Right atrium auricular region (tissue), 2 donors: Measurements from ENCODE around the gene PALM2AKAP2. TPM values are rescaled to one million over a fixed set of nuclear protein-coding genes. Genes with fewer than 3 reads are reported as not detected.

Experiments
- DNase-seq: peaks from one replicate; pipeline ENCODE4 v3.0.0-alpha.2; 2019; ENCODE audit warnings: low spot score
- H3K27ac ChIP-seq, 2 donors: fragments of 200-600 bp; sonication (generic); 1 replicate in 1 of 2; 2 replicates in 1 of 2; pipeline ENCODE4 v1.5.1; 2016 to 2019
- H3K27me3 ChIP-seq, 2 donors: fragments of 200-600 bp; sonication (generic); one replicate each; pipeline versions ENCODE4 v1.5.1 to v1.6.0; 2017 to 2019
- H3K36me3 ChIP-seq: fragments of 200-600 bp; sonication (generic); one replicate; pipeline ENCODE4 v1.5.1; 2016
- H3K4me1 ChIP-seq, 2 donors: fragments of 200-600 bp; sonication (generic); one replicate each; pipeline versions ENCODE4 v1.5.1 to v1.6.0; 2017 to 2019
- H3K4me3 ChIP-seq, 2 donors: fragments of 200-600 bp; sonication (generic); 1 replicate in 1 of 2; 2 replicates in 1 of 2; pipeline ENCODE4 v1.5.1; 2017 to 2019; ENCODE audit warnings: mild to moderate bottlenecking in 1 of 2, moderate library complexity in 1 of 2
- H3K9me3 ChIP-seq, 2 donors: fragments of 200-600 bp; sonication (generic); one replicate each; pipeline ENCODE4 v1.5.1; 2019
- CTCF ChIP-seq, 2 donors: fragments of 200-600 bp; sonication (generic); IDR thresholded peaks; one replicate each; pipeline ENCODE4 v1.5.1; 2019; ENCODE audit warnings: antibody characterized with exemption in 2 of 2
- total RNA-seq, 2 donors: library from RNA; depleted of rRNA; stranded (reverse); fragments of >200 nt; gene quantifications; one replicate each; pipeline ENCODE4 v1.1.0, GENCODE V29; 2016

The PALM2AKAP2 gene
- total RNA-seq, 2 donors from 2014 or later, result 56.6 to 61.1 TPM

DNA sequence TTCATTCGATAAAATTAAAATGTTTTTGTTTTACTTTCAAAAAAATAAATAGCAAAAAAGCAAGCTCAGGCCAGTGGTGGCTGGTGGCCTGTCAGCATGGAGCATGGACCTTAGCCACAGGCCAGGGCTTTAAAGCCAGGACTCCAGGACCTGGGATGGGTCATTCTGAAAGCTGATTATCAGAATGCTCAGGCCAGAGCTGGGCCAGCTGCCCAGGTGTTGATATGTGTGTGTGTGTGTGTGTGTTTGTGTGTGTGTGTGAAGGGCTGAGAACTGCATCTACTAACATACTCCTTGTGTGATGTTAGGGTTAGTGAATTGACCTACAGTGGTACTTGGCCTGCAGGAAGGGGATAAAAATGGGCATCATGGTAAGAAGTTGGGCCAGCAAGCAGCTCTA lies 21.5 kb downstream of the PALM2AKAP2 start:
- Histone ChIP-seq H3K4me1 (peaks cover 0 to 67% of the 10 kb centered on the region in 2 donors), H3K4me3 (no peak overlapping the region), H3K36me3 (no peaks in the 10 kb centered on the region), H3K27me3 (no peaks in the 10 kb centered on the region), H3K9me3 (no peaks in the 10 kb centered on the region), H3K27ac (no peak overlapping the region)
- no peak for DNase-seq
- no peak for TF ChIP-seq CTCF (IDR thresholded peaks at IDR 0.05)

GRCh38 chr9:109802491-109802890 lies 22.5 kb downstream of the PALM2AKAP2 start:
- H3K27ac ChIP-seq, result no peak overlapping the region

GRCh38 chr9:109805050-109805449 lies 25.1 kb downstream of the PALM2AKAP2 start:
- no peak for DNase-seq
- H3K27ac ChIP-seq, result peak overlapping the region; percentile 66
- H3K4me1 ChIP-seq, result peaks cover 0 to 60% of the 10 kb centered on the region in 2 donors

More at GRCh38 chr9:109802491-109802890, 22.5 kb downstream of the PALM2AKAP2 start:
- no peaks in the 10 kb centered on the region for H3K27me3 ChIP-seq
- peaks cover 0 to 76% of the 10 kb centered on the region in 2 donors for H3K4me1 ChIP-seq
- no peak for DNase-seq
- no peaks in the 10 kb centered on the region for H3K9me3 ChIP-seq
- no peak for TF ChIP-seq CTCF (IDR thresholded peaks at IDR 0.05)
- H3K36me3 ChIP-seq, result no peaks in the 10 kb centered on the region
- no peak overlapping the region for H3K4me3 ChIP-seq

DNA sequence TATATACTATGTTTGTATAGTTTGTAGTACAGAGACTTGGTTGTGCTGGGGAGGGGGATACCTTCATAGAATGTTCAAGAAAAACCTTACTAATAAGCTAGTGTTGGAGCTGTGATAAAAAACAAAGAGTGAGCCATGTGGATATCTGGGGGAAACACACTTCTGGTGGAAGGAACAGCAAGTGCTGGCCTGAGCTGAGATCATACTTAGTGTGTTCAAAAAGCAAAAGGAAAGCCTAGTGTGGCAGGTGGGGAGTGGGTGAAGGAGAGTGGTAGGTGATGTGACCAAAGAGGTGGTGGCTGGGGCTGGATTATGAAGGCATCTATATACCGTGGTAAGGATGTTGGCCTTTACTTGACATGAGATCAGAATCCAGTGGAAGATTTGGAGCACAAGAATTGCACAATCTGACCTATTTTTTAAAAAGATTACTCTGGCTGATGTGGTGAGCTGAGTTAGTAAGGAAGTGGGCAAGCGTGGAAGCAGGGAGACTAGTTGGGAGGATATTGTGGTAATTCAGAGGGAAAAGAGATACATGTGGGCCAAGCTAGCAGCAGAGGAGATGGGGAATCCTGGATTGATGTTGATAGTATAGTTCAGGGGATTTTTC lies 26.6 kb downstream of the PALM2AKAP2 start:
- H3K36me3 ChIP-seq, result no peaks in the 10 kb centered on the region
- H3K4me3 ChIP-seq, result no peak overlapping the region
- H3K27ac ChIP-seq, result peak overlapping the region; percentile 66
- H3K4me1 ChIP-seq, result peaks cover 0 to 44% of the 10 kb centered on the region in 2 donors
- no peaks in the 10 kb centered on the region for H3K27me3 ChIP-seq
- no peak for TF ChIP-seq CTCF (IDR thresholded peaks at IDR 0.05)
- no peak for DNase-seq
- no peaks in the 10 kb centered on the region for H3K9me3 ChIP-seq

More at GRCh38 chr9:109805050-109805449, 25.1 kb downstream of the PALM2AKAP2 start:
- Histone ChIP-seq H3K4me3 (no peak overlapping the region), H3K36me3 (no peaks in the 10 kb centered on the region), H3K9me3 (no peaks in the 10 kb centered on the region), H3K27me3 (no peaks in the 10 kb centered on the region)
- TF ChIP-seq CTCF (IDR thresholded peaks at IDR 0.05), result no peak

DNA sequence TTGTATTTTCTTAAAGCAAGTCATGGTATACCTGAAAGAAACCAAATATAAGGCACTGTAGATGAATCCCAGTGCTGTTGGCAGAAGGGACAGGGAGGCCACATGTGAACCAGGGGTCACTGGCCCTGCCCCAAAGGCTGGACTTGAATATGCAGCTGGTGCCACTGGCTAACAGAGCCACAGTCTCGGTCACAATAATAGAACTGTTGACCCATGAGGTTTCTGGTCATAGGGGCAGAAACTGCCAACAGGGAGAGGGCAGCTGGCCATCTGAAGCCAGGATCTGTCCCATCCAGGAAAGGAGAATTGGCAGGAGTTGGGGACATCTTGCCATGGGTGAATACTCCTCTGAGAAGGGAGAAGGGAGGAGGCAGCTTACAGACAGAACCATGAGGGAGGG lies 31.9 kb downstream of the PALM2AKAP2 start:
- Histone ChIP-seq H3K27me3 (no peaks in the 10 kb centered on the region), H3K4me3 (no peak overlapping the region), H3K4me1 (peaks cover 0 to 17% of the 10 kb centered on the region in 2 donors), H3K27ac (no peak overlapping the region), H3K9me3 (no peaks in the 10 kb centered on the region), H3K36me3 (no peaks in the 10 kb centered on the region)
- TF ChIP-seq CTCF (IDR thresholded peaks at IDR 0.05), result no peak
- no peak for DNase-seq

DNA sequence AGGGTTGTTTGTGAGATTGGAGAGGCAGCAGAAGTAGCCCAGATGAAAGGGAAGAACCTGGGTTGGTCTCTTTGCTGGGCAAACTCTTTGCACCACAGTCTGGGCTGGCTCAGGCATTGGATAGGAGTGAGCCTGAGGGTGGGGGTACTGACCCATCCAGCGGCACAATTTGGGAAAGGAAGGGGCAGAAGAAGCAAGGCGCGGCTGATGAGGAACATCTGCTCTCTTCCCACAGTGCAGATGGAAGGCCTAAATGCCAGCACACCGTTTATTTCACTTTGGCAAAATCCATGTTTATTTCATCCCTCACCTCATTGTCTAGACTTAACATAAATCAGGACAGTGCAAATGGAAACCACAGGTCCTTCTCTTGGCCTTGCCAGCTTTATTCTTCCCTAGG lies 32.3 kb downstream of the PALM2AKAP2 start:
- Histone ChIP-seq H3K9me3 (no peaks in the 10 kb centered on the region), H3K4me3 (no peak overlapping the region), H3K4me1 (peaks cover 0 to 18% of the 10 kb centered on the region in 2 donors), H3K36me3 (no peaks in the 10 kb centered on the region), H3K27ac (no peak overlapping the region), H3K27me3 (no peaks in the 10 kb centered on the region)
- no peak for DNase-seq
- TF ChIP-seq CTCF (IDR thresholded peaks at IDR 0.05), result no peak
